IMR-90 (cell line): ENCODE measurements around the gene TRIP4. TPM values are rescaled to one million over a fixed set of nuclear protein-coding genes. Genes with fewer than 3 reads are reported as not detected.

ENCODE experiments used
- ATAC-seq: fragments of 200-7000 bp; cut with Tn5 transposase; 2 replicates; pipeline ENCODE4 v1.9.1; 2020; ENCODE audit warnings: low read depth, mild to moderate bottlenecking, moderate library complexity
- BruUV-seq: library from RNA; stranded (reverse); fragments of 400-500 nt; replicated peaks from 2 replicates; lab custom pipeline; 2021; lab: Mats Ljungman, UMichigan
- CTCF ChIA-PET: fragments of 300-600 bp; formaldehyde crosslinking; extraction: SDS; loops from one replicate; lab custom pipeline; 2021; ENCODE audit warnings: antibody characterized with exemption; lab: Yijun Ruan, JAX
- POLR2A ChIA-PET: fragments of 300-600 bp; sonication (Branson Sonifier 250); formaldehyde crosslinking; loops from one replicate; lab custom pipeline; 2022; ENCODE audit warnings: antibody characterized with exemption; ENCODE audit not compliant: unreplicated experiment; lab: Charles Lee
- DNase-seq: peaks from one replicate; pipeline ENCODE4 v3.0.0; 2013
- H2AFZ ChIP-seq: replicated peaks from 2 replicates; pipeline ENCODE3; 2013; ENCODE audit warnings: low read length, mild to moderate bottlenecking; ENCODE audit not compliant: poor library complexity
- H2AK5ac ChIP-seq: 2 replicates; pipeline ENCODE4 v1.6.1; 2013; ENCODE audit warnings: low read depth, low read length, inconsistent platforms
- H2AK9ac ChIP-seq: replicated peaks from 2 replicates; pipeline ENCODE3; 2013; ENCODE audit warnings: mild to moderate bottlenecking, low read depth, low read length, moderate library complexity; ENCODE audit not compliant: poor library complexity
- H2BK120ac ChIP-seq: 2 replicates; pipeline ENCODE4 v1.6.1; 2013; ENCODE audit warnings: low read depth, low read length, inconsistent platforms
- H2BK15ac ChIP-seq: 3 replicates; pipeline ENCODE4 v1.6.1; 2013; ENCODE audit warnings: low read depth, low read length, inconsistent platforms
- H2BK20ac ChIP-seq: 2 replicates; pipeline ENCODE4 v1.6.1; 2013; ENCODE audit warnings: low read depth, mild to moderate bottlenecking, inconsistent platforms, low read length, moderate library complexity
- H2BK5ac ChIP-seq: 2 replicates; pipeline ENCODE4 v1.6.1; 2013; ENCODE audit warnings: mild to moderate bottlenecking, low read depth, low read length, inconsistent platforms; ENCODE audit not compliant: poor library complexity, severe bottlenecking
- H3K14ac ChIP-seq: replicated peaks from 2 replicates; pipeline ENCODE4 v1.6.1; 2013; ENCODE audit warnings: low read depth, low read length, inconsistent platforms
- H3K18ac ChIP-seq: 2 replicates; pipeline ENCODE4 v1.6.1; 2013; ENCODE audit warnings: low read depth, low read length, control low read depth
- H3K23ac ChIP-seq: 2 replicates; pipeline ENCODE4 v1.6.1; 2013; ENCODE audit warnings: low read depth, low read length, inconsistent platforms
- H3K27ac ChIP-seq: 2 replicates; pipeline ENCODE4 v1.5.1; 2013; ENCODE audit warnings: mild to moderate bottlenecking, control low read depth, low read length; ENCODE audit not compliant: insufficient read depth
- H3K27me3 ChIP-seq: 2 replicates; pipeline ENCODE4 v1.6.1; 2013; ENCODE audit warnings: low read length; ENCODE audit not compliant: control insufficient read depth, insufficient read depth
- H3K36me3 ChIP-seq: 2 replicates; pipeline ENCODE4 v1.6.1; 2013; ENCODE audit warnings: low read length, mixed read lengths; ENCODE audit not compliant: control insufficient read depth, insufficient read depth
- H3K4ac ChIP-seq: 2 replicates; pipeline ENCODE4 v1.6.1; 2013; ENCODE audit warnings: low read depth, low read length, inconsistent platforms
- H3K4me1 ChIP-seq: 2 replicates; pipeline ENCODE4 v1.6.1; 2013; ENCODE audit warnings: low read length, mixed read lengths; ENCODE audit not compliant: control insufficient read depth, insufficient read depth
- H3K4me2 ChIP-seq: 2 replicates; pipeline ENCODE4 v1.6.1; 2013; ENCODE audit warnings: low read depth, mild to moderate bottlenecking, control low read depth, low read length, moderate library complexity
- H3K4me3 ChIP-seq: 2 replicates; pipeline ENCODE4 v1.5.1; 2013; ENCODE audit warnings: low read depth, mild to moderate bottlenecking, control low read depth, low read length, moderate library complexity; ENCODE audit not compliant: insufficient read depth
- H3K56ac ChIP-seq: 2 replicates; pipeline ENCODE4 v1.6.1; 2013; ENCODE audit warnings: low read length, inconsistent platforms; ENCODE audit not compliant: insufficient read depth; ENCODE audit errors: extremely low read depth
- H3K79me1 ChIP-seq, 2 experiments: 2 replicates each; pipeline ENCODE4 v1.6.1; 2013; ENCODE audit warnings: low read length in 2 of 2, inconsistent platforms in 1 of 2, low read depth in 1 of 2
- H3K9ac ChIP-seq: 2 replicates; pipeline ENCODE4 v1.6.1; 2013; ENCODE audit warnings: low read depth, low read length, control low read depth
- H3K9me1 ChIP-seq: 2 replicates; pipeline ENCODE4 v1.6.1; 2013; ENCODE audit warnings: low read length, inconsistent platforms; ENCODE audit not compliant: insufficient read depth
- H3K9me3 ChIP-seq: 2 replicates; pipeline ENCODE4 v1.6.1; 2013; ENCODE audit warnings: low read length; ENCODE audit not compliant: control insufficient read depth, insufficient read depth
- H4K20me1 ChIP-seq: 2 replicates; pipeline ENCODE4 v1.6.1; 2013; ENCODE audit warnings: low read length, inconsistent platforms; ENCODE audit not compliant: insufficient read depth
- H4K5ac ChIP-seq: 2 replicates; pipeline ENCODE4 v1.6.1; 2013; ENCODE audit warnings: mild to moderate bottlenecking, low read depth, low read length, control low read depth
- H4K8ac ChIP-seq, 2 experiments: 2 replicates each; pipeline ENCODE4 v1.6.1; 2013; ENCODE audit warnings: low read depth in 2 of 2, low read length in 2 of 2, control low read depth in 1 of 2, inconsistent platforms in 1 of 2
- H4K91ac ChIP-seq: 2 replicates; pipeline ENCODE4 v1.6.1; 2013; ENCODE audit warnings: low read depth, low read length, inconsistent platforms; ENCODE audit not compliant: insufficient read depth
- MAZ ChIP-seq: IDR thresholded peaks from 2 replicates; pipeline ENCODE4 v1.6.1; 2012; ENCODE audit warnings: low read depth, mild to moderate bottlenecking, low read length, improper control_type of control experiment, moderate library complexity, borderline replicate concordance
- WGBS, 2 experiments: methylation state at CpG; one replicate each; pipeline versions ENCODE4 v1.1.5 to v1.1.7; 2013; ENCODE audit warnings: missing lambda C conversion rate in 2 of 2; ENCODE audit not compliant: insufficient read length in 1 of 2; ENCODE audit errors: extremely low coverage in 2 of 2; 5-methylcytosine and 5-hydroxymethylcytosine counted together
- dilution Hi-C: fragments of 300-500 bp; cut with HindIII; formaldehyde crosslinking; loops from one replicate; pipeline ENCODE4 v1.14.3; 2018; ENCODE audit warnings: low sequenced_read_pairs; ENCODE audit not compliant: unreplicated experiment
- in situ Hi-C: fragments of 300-500 bp; cut with MboI; formaldehyde crosslinking; loops from 3 replicates; pipeline ENCODE4 v1.14.3; 2019; ENCODE audit warnings: low sequenced_read_pairs, inconsistent platforms, mixed read lengths
- intact Hi-C: fragments of 100-400 bp; cut with micrococcal nuclease; formaldehyde crosslinking; loops from 2 replicates; pipeline ENCODE4 v1.10.0; 2022
- polyA plus RNA-seq, 3 experiments: library from polyadenylated mRNA; depleted of rRNA; stranded (reverse); fragments of >200 nt; gene quantifications; 2 replicates each; pipeline ENCODE4 v1.2.3, GENCODE V29; 2012; ENCODE audit warnings: low replicate concordance in 1 of 3
- total RNA-seq: library from RNA; depleted of rRNA; stranded (reverse); fragments of >200 nt; gene quantifications from 2 replicates; pipeline ENCODE4 v1.2.3, GENCODE V29; 2012

TRIP4 gene
- total and polyA plus RNA-seq, 2 of the 4 experiments (the other 2 are of a cell fraction): 13.1 to 19.4 TPM

DNA sequence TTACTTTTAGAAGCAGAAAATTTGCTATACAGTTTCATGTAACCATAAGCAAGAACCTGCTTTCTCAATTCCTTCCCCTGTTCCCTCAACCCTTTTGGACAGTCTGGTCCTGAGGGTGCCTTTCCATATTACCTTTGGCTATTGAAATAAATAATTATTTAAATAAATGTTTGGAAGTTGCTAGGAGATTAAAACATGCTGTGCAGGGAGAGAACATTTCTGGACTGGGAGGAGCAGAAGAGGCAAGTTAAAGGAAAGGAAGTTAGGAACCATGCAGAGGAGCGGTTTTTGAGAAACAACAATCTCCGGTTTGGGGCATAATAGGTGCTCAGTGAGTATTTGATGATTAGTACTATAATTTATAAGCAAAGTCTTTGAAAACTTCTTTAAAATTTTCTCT lies 114.5 kb downstream of the TRIP4 start:
- Histone ChIP-seq H3K4ac (no peak overlapping the region), H3K14ac (no peak overlapping the region), H2AFZ (no peak overlapping the region), H3K56ac (no peak overlapping the region), H4K91ac (no peak overlapping the region), H3K18ac (no peak overlapping the region), H2AK9ac (no peak overlapping the region), H4K5ac (no peak overlapping the region), H3K27ac (no peak overlapping the region), H3K4me2 (no peak overlapping the region), H2BK15ac (no peak overlapping the region), H3K79me1 (peaks cover 46 to 83% of the 10 kb centered on the region in 2 experiments), H2BK20ac (no peak overlapping the region), H4K8ac (no peak overlapping the region), H3K36me3 (peaks cover 23% of the 10 kb centered on the region), H3K23ac (no peak overlapping the region), H2BK5ac (no peak overlapping the region), H3K4me3 (no peak overlapping the region), H4K20me1 (peaks cover 51% of the 10 kb centered on the region), H3K27me3 (no peaks in the 10 kb centered on the region), H3K4me1 (peaks cover 16% of the 10 kb centered on the region), H3K9ac (no peak overlapping the region), H2AK5ac (no peak overlapping the region), H3K9me3 (no peaks in the 10 kb centered on the region), H2BK120ac (no peak overlapping the region), H3K9me1 (peaks cover 27% of the 10 kb centered on the region)
- no peak for DNase-seq
- WGBS, 2 experiments: no CpG with 5 or more reads among the region's 2 CpGs
- ChIA-PET POLR2A (no interaction called here), CTCF (no interaction called here)
- BruUV-seq: no TSS peak
- intact Hi-C loops (no loop called here), in situ Hi-C loops (no loop called here), dilution Hi-C loops (no loop called here)
- no peak for TF ChIP-seq MAZ
- ATAC-seq: no peak
